Natural killer cell (primary cell): Measurements from ENCODE around the gene TXNDC16. TPM values are rescaled to one million over a fixed set of nuclear protein-coding genes. Genes with fewer than 3 reads are reported as not detected.

ENCODE experiments used
- ATAC-seq, 3 donors: fragments of 150-1000 bp in 2 of 3; fragments of 200-7000 bp in 1 of 3; cut with Tn5 transposase; 1 replicate in 1 of 3; 2 replicates in 2 of 3; pipeline ENCODE4 v1.10.0; 2021; ENCODE audit warnings: mild to moderate bottlenecking in 2 of 3, moderate library complexity in 2 of 3
- DNase-seq, 2 donors: peaks; one replicate each; pipeline versions ENCODE4 v3.0.0 to v3.0.0-alpha.2; 2013 to 2021; ENCODE audit warnings: mixed read lengths in 1 of 2
- H3K27ac ChIP-seq: one replicate; pipeline ENCODE4 v1.5.1; 2013; ENCODE audit warnings: mild to moderate bottlenecking, low read length
- H3K27me3 ChIP-seq: one replicate; pipeline ENCODE4 v1.6.1; 2013; ENCODE audit warnings: low read length; ENCODE audit not compliant: control insufficient read depth, insufficient read depth
- H3K36me3 ChIP-seq: one replicate; pipeline ENCODE4 v1.6.1; 2013; ENCODE audit warnings: low read length; ENCODE audit not compliant: control insufficient read depth, insufficient read depth
- H3K4me1 ChIP-seq: one replicate; pipeline ENCODE4 v1.6.1; 2013; ENCODE audit warnings: low read length; ENCODE audit not compliant: control insufficient read depth, insufficient read depth
- H3K4me3 ChIP-seq: one replicate; pipeline ENCODE4 v1.5.1; 2013; ENCODE audit warnings: low read length
- H3K9me3 ChIP-seq: one replicate; pipeline ENCODE4 v1.6.1; 2013; ENCODE audit warnings: low read length; ENCODE audit not compliant: control insufficient read depth, insufficient read depth
- H3K27ac Mint-ChIP-seq, 2 donors: one replicate each; pipeline ENCODE4 v1.8.0; 2022; ENCODE audit warnings: mild to moderate bottlenecking in 2 of 2, mixed read lengths in 2 of 2, moderate library complexity in 1 of 2
- H3K27me3 Mint-ChIP-seq, 2 donors: one replicate each; pipeline ENCODE4 v1.8.0; 2022; ENCODE audit warnings: low read depth in 2 of 2, mixed read lengths in 2 of 2
- H3K36me3 Mint-ChIP-seq: one replicate; pipeline ENCODE4 v1.8.0; 2022; ENCODE audit warnings: mixed read lengths
- H3K4me1 Mint-ChIP-seq, 2 donors: one replicate each; pipeline ENCODE4 v1.8.0; 2022; ENCODE audit warnings: mixed read lengths in 2 of 2
- H3K4me3 Mint-ChIP-seq: one replicate; pipeline ENCODE4 v1.8.0; 2022; ENCODE audit warnings: mild to moderate bottlenecking, moderate library complexity, mixed read lengths
- H3K9me3 Mint-ChIP-seq, 2 donors: one replicate each; pipeline ENCODE4 v1.8.0; 2022; ENCODE audit warnings: mixed read lengths in 2 of 2
- CTCF ChIP-seq: fragments of 200-600 bp; IDR thresholded peaks from one replicate; pipeline ENCODE4 v1.8.0; 2022; ENCODE audit warnings: antibody characterized with exemption
- WGBS: methylation state at CpG from one replicate; pipeline ENCODE4 v1.1.7; 2013; ENCODE audit warnings: missing lambda C conversion rate; ENCODE audit not compliant: insufficient coverage; 5-methylcytosine and 5-hydroxymethylcytosine counted together
- intact Hi-C: fragments of 100-400 bp; cut with micrococcal nuclease; formaldehyde crosslinking; loops from one replicate; pipeline ENCODE4 v1.14.2; 2022
- total RNA-seq, 4 donors: library from RNA; stranded (reverse); fragments of 120-200 nt in 1 of 4; gene quantifications; one replicate each; pipeline versions ENCODE4 v1.2.3 to v1.2.4, GENCODE V29; 2013 to 2022

Gene TXNDC16
- total RNA-seq, 3 donors from 2014 or later (not counting 1 experiment from before 2014, with no cell fraction given), result 16.5 to 22.0 (median 20.7) TPM

- Histone ChIP-seq H3K4me3 (peak overlapping the region; percentile 73), H3K27ac (peak overlapping the region; percentile 55), H3K9me3 (no peaks in the 10 kb centered on the region), H3K4me1 (peaks cover 14% of the 10 kb centered on the region), H3K36me3 (no peaks in the 10 kb centered on the region), H3K27me3 (peaks cover 2% of the 10 kb centered on the region)
- peaks cover 33 to 36% of the 10 kb centered on the region in 2 donors for H3K4me1 Mint-ChIP-seq
- intact Hi-C loops, result loop anchor here (2.0 to 5.0 kb wide), 4 partner anchors 154 to 241 kb away; partner anchors contain the start of genes GNPNAT1, PSMC6 and PTGER2
- no peaks in the 10 kb centered on the region for H3K9me3 Mint-ChIP-seq
- under 1% methylated on average over 69 of the region's 69 CpGs for WGBS
- H3K27me3 Mint-ChIP-seq, result peaks cover 2 to 22% of the 10 kb centered on the region in 2 donors
- DNase-seq, result peak; percentile 43 to 73
- H3K4me3 Mint-ChIP-seq, result peak overlapping the region; percentile 99
- peak overlapping the region; percentile 93 to 98 for H3K27ac Mint-ChIP-seq
- TF ChIP-seq CTCF, result no peak
- no peaks in the 10 kb centered on the region for H3K36me3 Mint-ChIP-seq
- ATAC-seq, result peak; percentile 7 to 30 (median 20)
These were observed 831 bp upstream of the TXNDC16 start for GRCh38 chr14:52553002-52553670.

GRCh38 chr14:52551696-52552062 lies 626 bp downstream of the TXNDC16 start:
- DNase-seq (peak in 1 of 2 donors; percentile 51), ATAC-seq (no peak)
- intact Hi-C loops, result loop anchor here (2.0 to 5.0 kb wide), 4 partner anchors 156 to 239 kb away; partner anchors contain the start of genes GNPNAT1, PSMC6 and PTGER2
- Mint-ChIP-seq H3K36me3 (no peaks in the 10 kb centered on the region), H3K27ac (peak overlapping the region; percentile 93 to 98), H3K4me1 (peaks cover 33 to 41% of the 10 kb centered on the region in 2 donors), H3K27me3 (peaks cover 0 to 16% of the 10 kb centered on the region in 2 donors), H3K4me3 (peak overlapping the region; percentile 99), H3K9me3 (no peaks in the 10 kb centered on the region)
- Histone ChIP-seq H3K4me3 (peak overlapping the region; percentile 84), H3K27ac (peak overlapping the region; percentile 84), H3K9me3 (no peaks in the 10 kb centered on the region), H3K36me3 (no peaks in the 10 kb centered on the region), H3K27me3 (peaks cover 2% of the 10 kb centered on the region), H3K4me1 (peaks cover 14% of the 10 kb centered on the region)
- WGBS, result 2% methylated on average over 8 of the region's 8 CpGs
- no peak for TF ChIP-seq CTCF

- no peaks in the 10 kb centered on the region for H3K36me3 ChIP-seq
- Mint-ChIP-seq H3K9me3 (no peaks in the 10 kb centered on the region), H3K4me3 (peak overlapping the region; percentile 99), H3K36me3 (no peaks in the 10 kb centered on the region), H3K27ac (peak overlapping the region; percentile 93 to 98), H3K4me1 (peaks cover 33 to 41% of the 10 kb centered on the region in 2 donors), H3K27me3 (peaks cover 0 to 11% of the 10 kb centered on the region in 2 donors)
- WGBS, result 80% methylated on average over 6 of the region's 6 CpGs
- no peak for TF ChIP-seq CTCF
- intact Hi-C loops, result loop anchor here (5.0 kb wide), 3 partner anchors 156 to 239 kb away; partner anchors contain the start of genes PSMC6 and PTGER2
- H3K4me1 ChIP-seq, result peaks cover 14% of the 10 kb centered on the region
- no peak overlapping the region for H3K27ac ChIP-seq
- no peak for ATAC-seq
- H3K27me3 ChIP-seq, result peaks cover 2% of the 10 kb centered on the region
- H3K4me3 ChIP-seq, result no peak overlapping the region
- no peak for DNase-seq
- H3K9me3 ChIP-seq, result no peaks in the 10 kb centered on the region
These were observed 1.1 kb downstream of the TXNDC16 start for GRCh38 chr14:52551205-52551604.
